Kidney epithelial cell (primary cell): Measurements from ENCODE around the gene SNX33. TPM values are rescaled to one million over a fixed set of nuclear protein-coding genes. Genes with fewer than 3 reads are reported as not detected.
"Not testable (repeated sequence)": the region's sequence is repeated elsewhere in the genome, so short reads cannot be mapped to it uniquely, and the experiment has no call there.

ENCODE experiments used
- DNase-seq: peaks from one replicate; pipeline ENCODE4 v3.0.0-alpha.2; 2010; ENCODE audit warnings: low read depth
- H3K27me3 ChIP-seq: 2 replicates; pipeline ENCODE4 v1.6.0; 2011; ENCODE audit warnings: low read length; ENCODE audit not compliant: control insufficient read depth, insufficient read depth
- H3K36me3 ChIP-seq: 2 replicates; pipeline ENCODE4 v1.5.1; 2011; ENCODE audit warnings: low read length; ENCODE audit not compliant: control insufficient read depth, insufficient read depth
- H3K4me3 ChIP-seq: 2 replicates; pipeline ENCODE4 v1.5.1; 2011; ENCODE audit warnings: low read depth, mild to moderate bottlenecking, control low read depth, low read length
- CTCF ChIP-seq: IDR thresholded peaks from 2 replicates; pipeline ENCODE4 v1.5.1; 2011; ENCODE audit warnings: mild to moderate bottlenecking, moderate library complexity, low read length, control low read depth, inconsistent platforms; ENCODE audit not compliant: insufficient read depth, poor library complexity, severe bottlenecking
- total RNA-seq: library from RNA; depleted of rRNA; stranded (reverse); fragments of >200 nt; gene quantifications from 2 replicates; pipeline ENCODE4 v1.2.3, GENCODE V29; 2015

The SNX33 gene
- total RNA-seq, 1 donor from 2014 or later = 23.4 TPM

- H3K36me3 ChIP-seq, H3K4me3 ChIP-seq, DNase-seq, H3K27me3 ChIP-seq: not testable (repeated sequence)
These were observed 53.6 kb downstream of the SNX33 start for GRCh38 chr15:75701071-75702003.

GRCh38 chr15:75702436-75702835 lies 54.7 kb downstream of the SNX33 start:
- Histone ChIP-seq H3K36me3 (no peaks in the 10 kb centered on the region), H3K4me3 (no peak overlapping the region), H3K27me3 (no peaks in the 10 kb centered on the region)
- no peak for DNase-seq
- TF ChIP-seq CTCF = no peak

GRCh38 chr15:75703440-75704262 lies 55.9 kb downstream of the SNX33 start:
- not testable (repeated sequence) for H3K4me3 ChIP-seq, H3K27me3 ChIP-seq, DNase-seq, H3K36me3 ChIP-seq

- Histone ChIP-seq H3K27me3 (no peaks in the 10 kb centered on the region), H3K4me3 (no peak overlapping the region), H3K36me3 (no peaks in the 10 kb centered on the region)
- no peak for DNase-seq
- no peak for TF ChIP-seq CTCF
These were observed 56.5 kb downstream of the SNX33 start for GRCh38 chr15:75704263-75704615.

GRCh38 chr15:75704618-75705017 lies 56.9 kb downstream of the SNX33 start:
- Histone ChIP-seq H3K4me3 (no peak overlapping the region), H3K36me3 (no peaks in the 10 kb centered on the region), H3K27me3 (no peaks in the 10 kb centered on the region)
- DNase-seq = no peak
- no peak for TF ChIP-seq CTCF

GRCh38 chr15:75705375-75705774 lies 57.7 kb downstream of the SNX33 start:
- H3K36me3 ChIP-seq, DNase-seq, H3K27me3 ChIP-seq: not testable (repeated sequence)

GRCh38 chr15:75705854-75706681 lies 58.4 kb downstream of the SNX33 start:
- DNase-seq = no peak
- no peak overlapping the region for H3K4me3 ChIP-seq
- TF ChIP-seq CTCF = no peak
- no peaks in the 10 kb centered on the region for H3K36me3 ChIP-seq
- H3K27me3 ChIP-seq = no peaks in the 10 kb centered on the region

More at GRCh38 chr15:75705375-75705774, 57.7 kb downstream of the SNX33 start:
- H3K4me3 ChIP-seq = not testable (repeated sequence)
